HG02885 (cell line): ENCODE results near the gene DNAH2.

Source experiments
- ATAC-seq: cut with Tn5 transposase; IDR thresholded peaks from one replicate; pipeline ENCODE4 v1.9.1; 2021; ENCODE audit warnings: mild to moderate bottlenecking; ENCODE audit not compliant: unreplicated experiment, poor library complexity

Gene DNAH2

GRCh38 chr17:7703584-7704479 is 13.7 kb upstream of the DNAH2 start:
- ATAC-seq = no peak

DNA sequence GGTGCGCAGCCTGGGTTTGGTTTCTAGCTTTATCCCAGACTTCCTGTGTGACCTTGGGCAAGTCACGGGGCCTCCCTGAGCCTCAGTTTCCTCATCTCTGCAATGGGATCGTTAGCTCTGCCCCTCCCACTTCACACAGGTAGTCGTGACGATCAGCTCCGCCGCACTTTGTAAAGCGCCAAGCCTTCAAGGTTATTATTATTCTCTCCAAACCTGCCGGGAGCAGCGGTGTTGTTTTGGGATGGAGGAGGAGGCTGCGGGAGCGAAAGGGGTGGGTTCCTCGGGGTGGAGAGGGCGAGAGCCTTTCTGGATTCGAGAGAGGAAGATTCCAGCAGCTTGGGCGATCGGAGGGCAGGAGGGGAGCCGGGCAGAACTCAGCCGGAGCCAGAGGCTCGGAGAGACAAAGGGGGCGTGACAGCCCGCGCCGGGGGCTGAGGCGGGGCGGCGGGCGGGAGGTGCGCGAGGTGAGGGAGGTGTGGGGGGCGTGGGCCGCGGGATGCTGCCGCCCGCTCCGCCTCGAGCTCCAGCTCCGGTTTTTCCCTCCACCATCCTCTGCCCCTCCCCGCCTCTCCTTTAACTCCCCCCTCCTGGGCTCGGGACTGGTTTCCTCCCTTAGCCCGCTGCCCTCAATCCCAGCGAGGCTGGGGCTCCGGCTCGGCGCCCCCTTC is 12.8 kb upstream of the DNAH2 start, which contains the start of gene EFNB3:
Gene EFNB3 (plus strand): TSS at position 602 of the 668 bp plus-strand sequence. CDS start 397 bp downstream, outside the sequence.
- ATAC-seq = no peak

DNA sequence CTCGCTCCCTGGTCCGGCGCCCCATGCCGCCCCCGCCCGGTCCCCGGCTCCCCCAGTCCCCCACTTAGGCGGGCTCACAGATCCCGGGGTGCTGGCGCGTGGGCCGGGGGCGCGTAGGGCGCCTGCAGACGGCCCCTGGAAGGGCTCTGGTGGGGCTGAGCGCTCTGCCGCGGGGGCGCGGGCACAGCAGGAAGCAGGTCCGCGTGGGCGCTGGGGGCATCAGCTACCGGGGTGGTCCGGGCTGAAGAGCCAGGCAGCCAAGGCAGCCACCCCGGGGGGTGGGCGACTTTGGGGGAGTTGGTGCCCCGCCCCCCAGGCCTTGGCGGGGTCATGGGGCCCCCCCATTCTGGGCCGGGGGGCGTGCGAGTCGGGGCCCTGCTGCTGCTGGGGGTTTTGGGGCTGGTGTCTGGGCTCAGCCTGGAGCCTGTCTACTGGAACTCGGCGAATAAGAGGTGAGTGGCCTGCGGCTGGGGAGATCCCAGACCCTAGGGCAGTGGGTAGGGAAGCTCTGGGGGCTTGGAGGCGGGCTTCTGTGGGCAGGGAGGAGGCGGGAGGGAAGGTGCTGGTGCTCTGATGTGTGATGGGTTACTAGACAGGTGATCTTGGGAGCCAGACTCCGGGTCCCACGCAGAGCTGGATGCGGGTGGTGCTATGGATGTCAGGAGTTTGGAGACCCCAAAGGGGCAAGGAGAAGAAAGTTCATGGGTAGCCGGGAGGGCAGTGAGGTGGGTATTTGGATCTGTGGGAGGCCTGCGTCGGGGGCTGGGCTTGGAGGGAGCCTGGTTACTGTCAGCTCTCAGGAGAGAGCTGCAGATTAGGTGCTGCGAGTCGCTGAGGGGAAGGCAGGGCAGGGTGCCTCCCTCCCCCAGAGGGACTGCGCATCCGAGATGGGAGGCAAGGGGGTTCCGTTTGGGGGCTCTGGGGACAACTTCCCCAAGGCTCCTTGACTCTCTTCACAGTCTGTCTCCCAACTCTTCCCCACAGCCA is 12.0 kb upstream of the DNAH2 start:
- ATAC-seq = no peak

- ATAC-seq = no peak
These were observed 10.8 kb upstream of the DNAH2 start for GRCh38 chr17:7706631-7707354.

DNA sequence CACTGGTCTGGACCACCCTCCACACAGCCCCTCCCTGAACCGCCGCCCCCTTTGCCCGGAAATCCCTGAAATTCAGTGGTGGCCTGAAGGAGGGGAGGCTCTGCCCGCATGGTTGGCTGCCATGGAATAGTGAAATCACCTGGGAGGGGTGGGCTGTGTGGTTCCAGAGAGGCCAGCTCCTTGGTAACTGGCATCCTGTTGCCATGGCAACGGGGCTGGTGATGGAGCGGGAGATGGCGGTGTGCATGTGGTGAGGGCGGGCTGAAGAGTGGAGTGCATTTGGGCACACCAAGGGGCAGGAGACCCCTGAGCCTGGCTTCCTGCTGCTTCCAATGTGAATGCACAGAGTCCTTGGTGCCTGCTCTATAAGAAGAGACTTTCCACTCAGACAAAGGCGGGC is 10.1 kb upstream of the DNAH2 start:
- ATAC-seq = no peak

- no peak for ATAC-seq
These were observed 9.4 kb upstream of the DNAH2 start for GRCh38 chr17:7707858-7708750.

DNA sequence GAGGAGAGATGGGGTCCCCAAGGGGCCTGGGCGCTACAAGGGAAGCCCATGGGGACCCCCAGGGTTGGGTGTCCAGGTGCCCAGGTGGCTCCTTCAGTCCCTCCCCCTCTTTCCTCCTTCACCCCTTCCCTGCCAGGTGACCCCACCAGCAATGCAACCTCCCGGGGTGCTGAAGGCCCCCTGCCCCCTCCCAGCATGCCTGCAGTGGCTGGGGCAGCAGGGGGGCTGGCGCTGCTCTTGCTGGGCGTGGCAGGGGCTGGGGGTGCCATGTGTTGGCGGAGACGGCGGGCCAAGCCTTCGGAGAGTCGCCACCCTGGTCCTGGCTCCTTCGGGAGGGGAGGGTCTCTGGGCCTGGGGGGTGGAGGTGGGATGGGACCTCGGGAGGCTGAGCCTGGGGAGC is 8.5 kb upstream of the DNAH2 start:
- no peak for ATAC-seq

GRCh38 chr17:7710301-7710700 is 7.2 kb upstream of the DNAH2 start:
- no peak for ATAC-seq

- ATAC-seq = no peak
These were observed 6.3 kb upstream of the DNAH2 start for GRCh38 chr17:7711051-7711755.

DNA sequence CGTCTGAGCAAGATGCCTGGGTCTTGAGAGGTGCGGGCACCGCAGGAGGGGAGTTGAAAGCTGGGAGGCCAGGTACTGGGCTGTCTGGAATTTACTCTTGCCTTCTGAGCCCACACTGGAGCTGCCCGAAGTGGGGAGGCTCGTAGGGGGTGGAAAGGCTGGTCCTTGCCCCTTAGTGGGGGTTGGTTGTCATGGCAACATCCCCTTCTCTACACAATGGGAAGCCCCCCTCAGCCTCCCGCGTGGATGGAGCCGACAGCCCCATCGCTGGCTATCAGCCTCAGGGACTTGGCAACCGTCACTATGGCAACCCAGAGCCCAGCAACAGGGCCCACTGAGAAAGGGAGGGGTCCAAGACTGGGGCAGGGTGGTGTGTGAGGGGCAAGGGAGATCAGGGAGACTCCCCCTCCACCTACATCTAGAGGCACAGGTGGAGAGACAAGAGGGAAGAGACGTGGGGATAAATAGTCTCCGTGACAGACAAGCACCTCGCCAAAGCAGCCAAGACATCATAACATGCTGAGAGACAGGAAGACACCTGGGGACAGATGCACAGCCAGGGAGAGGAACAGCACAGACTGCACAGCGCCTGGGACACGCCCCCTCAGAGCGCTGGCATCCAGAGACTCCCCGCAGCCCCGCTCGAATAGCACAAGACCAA is 5.3 kb upstream of the DNAH2 start:
- no peak for ATAC-seq

DNA sequence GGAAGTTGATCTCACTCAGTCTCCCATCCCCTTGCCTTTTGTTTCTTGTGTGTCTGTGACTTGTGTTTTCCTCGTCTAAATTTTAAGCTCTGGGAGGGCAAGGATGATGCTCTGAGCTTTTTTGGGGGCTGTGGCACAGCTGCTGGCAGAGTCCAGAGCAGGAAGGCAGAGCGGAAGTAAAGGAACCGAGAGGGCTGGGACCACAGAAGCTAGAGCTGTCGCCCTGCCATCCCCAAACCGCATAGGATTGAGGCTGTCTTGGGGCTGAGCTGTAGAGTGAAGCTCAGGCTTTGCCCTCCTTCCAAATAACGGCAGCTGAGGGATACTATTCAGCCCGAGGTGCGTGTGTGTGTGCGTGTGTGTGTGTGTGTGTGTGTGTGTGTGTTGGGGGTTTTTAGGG is 3.8 kb upstream of the DNAH2 start:
- ATAC-seq = no peak

DNA sequence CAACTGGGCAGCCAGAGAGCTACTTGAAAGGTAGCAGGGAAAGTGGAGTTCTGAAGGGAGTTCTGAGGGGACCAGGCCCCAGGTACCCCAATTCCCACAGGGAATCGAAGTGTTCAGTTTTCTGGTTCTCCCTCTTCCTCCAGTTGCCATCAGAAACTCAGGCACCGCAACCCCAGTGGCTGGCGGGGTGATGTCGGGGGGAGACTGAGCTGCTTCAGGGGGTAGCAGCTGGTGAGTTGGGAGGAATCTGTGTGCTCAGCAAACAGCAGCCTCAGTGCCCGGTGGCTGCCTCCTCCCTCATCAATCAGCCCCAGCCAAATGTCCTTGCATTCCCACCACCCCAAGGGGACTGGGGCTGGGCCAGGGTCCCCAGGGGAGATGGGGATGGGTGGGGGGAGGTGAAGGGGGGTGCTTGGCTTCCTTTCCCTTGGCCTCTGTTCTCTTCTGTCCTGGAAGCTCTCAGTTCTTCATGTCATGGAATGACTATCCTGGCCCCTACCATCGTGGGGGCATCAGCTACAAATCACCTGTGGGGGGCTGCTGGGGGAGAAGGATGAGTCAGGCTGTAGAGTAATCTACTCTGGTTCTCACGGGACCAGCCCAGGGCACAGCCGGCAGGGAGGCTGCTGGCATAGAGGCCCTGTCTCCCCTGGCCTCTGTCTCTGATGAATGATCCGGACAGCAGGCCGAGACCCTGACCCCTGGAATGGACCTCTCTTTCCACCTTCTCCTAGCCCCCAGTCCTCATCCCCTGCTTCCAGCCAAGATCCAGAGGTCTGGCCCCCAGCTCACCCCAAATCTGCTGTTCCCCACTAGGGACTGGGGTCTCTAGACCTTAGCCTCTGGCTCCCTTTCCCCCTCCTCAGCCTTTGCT is 2.6 kb upstream of the DNAH2 start:
- no peak for ATAC-seq

DNA sequence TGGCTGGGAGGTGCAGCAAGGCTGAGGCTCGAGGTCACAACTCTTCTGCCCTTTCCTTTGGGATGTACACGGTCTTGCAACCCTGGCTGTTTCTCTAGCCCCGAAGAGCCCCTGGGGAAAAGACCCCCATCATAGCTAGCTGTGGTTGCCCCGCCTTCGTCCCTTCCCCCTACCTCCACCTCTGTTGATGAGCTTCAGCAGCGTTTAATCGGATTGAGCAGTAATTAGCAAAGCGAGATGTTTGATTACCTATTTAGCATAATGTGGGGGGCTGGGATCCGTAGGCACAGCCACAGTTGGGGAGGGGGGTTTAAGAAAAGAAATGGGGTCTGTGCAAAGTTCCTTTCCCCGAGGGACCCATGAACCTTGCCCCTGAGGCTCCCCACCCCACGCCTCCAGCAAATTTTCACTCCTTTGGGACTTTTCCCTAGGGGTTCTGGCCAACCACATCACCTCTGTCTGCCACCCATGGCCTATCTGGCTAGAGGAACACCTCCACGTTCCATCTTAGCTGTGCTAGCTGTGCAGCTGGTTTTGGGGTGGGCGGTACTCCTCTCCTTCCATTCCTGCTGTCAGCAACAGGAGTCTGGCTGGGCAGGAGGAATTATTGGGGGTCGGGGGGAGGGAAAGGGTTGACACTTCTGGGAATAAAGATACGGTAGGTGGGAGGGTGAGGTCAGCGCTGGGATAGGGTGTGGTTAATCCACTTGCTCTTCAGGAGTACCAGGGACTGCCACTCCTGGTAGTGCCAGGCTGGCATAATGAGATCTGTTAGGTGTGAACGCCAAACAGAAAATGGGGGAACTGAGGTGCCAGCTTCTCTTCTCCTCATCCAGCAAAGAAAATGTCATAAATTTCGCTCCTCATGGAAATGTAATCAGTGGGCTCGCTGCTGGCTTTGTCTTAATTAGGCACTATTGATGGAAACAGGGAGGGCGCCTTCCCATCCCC is 1.3 kb upstream of the DNAH2 start:
- ATAC-seq = no peak

GRCh38 chr17:7717756-7718350 is 309 bp downstream of the DNAH2 start:
- no peak for ATAC-seq

- no peak for ATAC-seq
These were observed 2.1 kb downstream of the DNAH2 start for GRCh38 chr17:7719661-7720060.
